IPS DF 4.7 (cell line): ENCODE results near the gene HIBCH.
"Not testable (repeated sequence)": the region's sequence is repeated elsewhere in the genome, so short reads cannot be mapped to it uniquely, and the experiment has no call there.

Experiments
- DNase-seq: peaks from one replicate; pipeline ENCODE4 v3.0.0-alpha.2; 2013; ENCODE audit warnings: low spot score; ENCODE audit errors: extremely low read depth

The HIBCH gene, protein sequence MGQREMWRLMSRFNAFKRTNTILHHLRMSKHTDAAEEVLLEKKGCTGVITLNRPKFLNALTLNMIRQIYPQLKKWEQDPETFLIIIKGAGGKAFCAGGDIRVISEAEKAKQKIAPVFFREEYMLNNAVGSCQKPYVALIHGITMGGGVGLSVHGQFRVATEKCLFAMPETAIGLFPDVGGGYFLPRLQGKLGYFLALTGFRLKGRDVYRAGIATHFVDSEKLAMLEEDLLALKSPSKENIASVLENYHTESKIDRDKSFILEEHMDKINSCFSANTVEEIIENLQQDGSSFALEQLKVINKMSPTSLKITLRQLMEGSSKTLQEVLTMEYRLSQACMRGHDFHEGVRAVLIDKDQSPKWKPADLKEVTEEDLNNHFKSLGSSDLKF

DNA sequence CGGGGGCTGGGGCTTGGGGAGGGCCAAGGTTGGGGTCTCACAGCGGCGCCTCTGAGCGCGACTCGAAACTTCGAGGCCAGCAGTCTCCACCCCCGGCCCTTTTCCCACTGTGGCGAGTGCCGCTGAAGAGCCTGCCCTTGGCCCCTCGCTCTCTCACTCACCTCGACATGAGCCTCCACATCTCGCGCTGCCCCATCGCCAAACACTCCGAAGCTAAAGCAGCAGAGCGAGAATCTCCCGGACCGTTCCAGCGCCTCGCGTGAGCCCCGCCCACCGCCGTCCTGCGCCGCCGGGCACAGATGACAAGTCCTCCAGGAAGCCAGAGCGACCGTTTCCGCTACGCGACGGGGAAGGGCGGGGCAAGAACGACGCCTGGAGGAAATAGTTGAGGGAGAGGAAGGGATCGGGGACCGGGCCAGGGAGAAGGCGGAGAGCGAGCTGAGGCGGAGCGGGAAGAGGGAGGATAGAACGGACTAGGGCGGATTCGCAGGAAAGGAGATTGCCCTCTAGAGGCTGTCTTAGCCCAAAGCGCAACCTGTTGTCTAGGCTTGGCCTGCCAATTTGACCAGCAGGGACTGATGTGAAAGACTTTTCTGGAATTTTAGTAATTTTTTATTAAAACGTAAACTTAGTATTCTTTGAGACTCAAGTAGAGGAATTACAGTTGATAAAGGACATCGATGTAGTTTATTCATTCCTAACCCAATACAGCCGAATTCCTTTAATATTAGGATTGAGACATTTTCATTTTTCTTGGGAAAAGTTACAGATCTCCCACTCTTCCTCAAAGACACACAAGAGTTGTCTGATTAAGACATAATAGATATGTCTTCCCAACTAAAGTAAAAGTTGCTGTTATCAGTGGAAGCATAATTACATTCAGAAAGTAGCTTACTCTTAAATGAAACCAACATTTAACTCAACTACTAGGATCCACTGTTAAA is at the start of gene HIBCH:
TSS of gene HIBCH (minus strand) at position 272 of the 944 bp plus-strand sequence. CDS start at position 196, 76 bp downstream.
- peak; percentile 86 for DNase-seq

GRCh38 chr2:190367091-190367490 is 47.5 kb upstream of the HIBCH start:
- DNase-seq: no peak

- no peak for DNase-seq
Observed at GRCh38 chr2:190366248-190366753, 46.7 kb upstream of the HIBCH start.

DNA sequence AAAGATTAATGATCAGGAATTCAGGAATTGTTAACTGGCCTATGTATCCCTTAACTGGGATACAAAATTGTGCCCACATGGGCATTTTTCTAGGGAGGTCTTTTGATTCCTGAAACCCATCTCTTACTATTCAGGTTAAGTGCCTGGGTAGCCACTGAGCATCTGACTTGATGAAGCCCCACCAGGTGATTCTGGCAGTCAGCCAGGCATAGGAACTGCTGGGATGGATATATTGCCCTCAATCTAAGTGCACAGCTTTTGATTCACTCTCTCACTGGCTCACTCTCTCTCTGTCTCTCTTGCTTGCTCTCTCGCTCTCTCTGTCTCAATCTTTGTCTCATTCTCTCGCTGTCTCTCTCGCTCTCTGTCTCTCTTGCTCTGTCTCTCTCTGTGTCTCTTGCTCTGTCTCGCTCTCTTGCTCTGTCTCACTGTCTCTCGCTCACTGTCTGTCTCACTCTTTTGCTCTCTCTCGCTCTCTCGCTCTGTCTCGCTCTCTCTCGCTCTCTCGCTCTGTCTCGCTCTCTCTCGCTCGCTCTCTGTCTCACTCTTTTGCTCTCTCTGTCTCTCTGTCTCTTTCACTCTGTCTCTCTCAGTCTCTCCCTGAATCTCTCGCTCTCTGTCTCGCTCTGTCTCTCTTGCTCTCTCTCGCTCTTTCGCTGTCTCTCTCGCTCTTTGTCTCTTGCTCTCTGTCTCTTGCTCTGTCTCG is 46.0 kb upstream of the HIBCH start:
- no peak for DNase-seq

DNA sequence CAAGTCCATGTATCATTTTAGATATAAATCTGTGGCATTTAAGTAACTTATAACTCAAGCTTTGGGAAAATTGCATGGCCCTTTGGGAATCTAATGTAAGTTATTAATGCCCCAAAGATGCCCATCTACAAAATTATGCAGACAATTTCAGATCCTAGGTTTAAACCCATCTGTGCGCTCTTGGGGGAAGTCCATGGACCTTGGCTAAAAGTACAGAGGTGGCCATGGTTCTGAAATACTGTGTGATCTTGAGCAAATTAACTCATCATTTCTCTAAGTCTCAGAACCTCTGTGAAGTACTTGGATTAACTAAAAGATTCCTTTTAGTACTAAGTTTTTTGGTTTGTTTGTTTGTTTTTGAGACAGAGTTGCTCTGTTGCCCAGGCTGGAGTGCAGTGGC is 43.3 kb upstream of the HIBCH start:
- no peak for DNase-seq

- DNase-seq: no peak
Observed at GRCh38 chr2:190361572-190361971, 41.9 kb upstream of the HIBCH start.

GRCh38 chr2:190360965-190361364 is 41.3 kb upstream of the HIBCH start:
- DNase-seq: no peak

- DNase-seq: no peak
Observed at GRCh38 chr2:190360561-190360960, 40.9 kb upstream of the HIBCH start.

GRCh38 chr2:190358655-190359448 is 39.2 kb upstream of the HIBCH start:
- DNase-seq: not testable (repeated sequence)

GRCh38 chr2:190357600-190357999 is 38.0 kb upstream of the HIBCH start:
- DNase-seq: no peak

DNA sequence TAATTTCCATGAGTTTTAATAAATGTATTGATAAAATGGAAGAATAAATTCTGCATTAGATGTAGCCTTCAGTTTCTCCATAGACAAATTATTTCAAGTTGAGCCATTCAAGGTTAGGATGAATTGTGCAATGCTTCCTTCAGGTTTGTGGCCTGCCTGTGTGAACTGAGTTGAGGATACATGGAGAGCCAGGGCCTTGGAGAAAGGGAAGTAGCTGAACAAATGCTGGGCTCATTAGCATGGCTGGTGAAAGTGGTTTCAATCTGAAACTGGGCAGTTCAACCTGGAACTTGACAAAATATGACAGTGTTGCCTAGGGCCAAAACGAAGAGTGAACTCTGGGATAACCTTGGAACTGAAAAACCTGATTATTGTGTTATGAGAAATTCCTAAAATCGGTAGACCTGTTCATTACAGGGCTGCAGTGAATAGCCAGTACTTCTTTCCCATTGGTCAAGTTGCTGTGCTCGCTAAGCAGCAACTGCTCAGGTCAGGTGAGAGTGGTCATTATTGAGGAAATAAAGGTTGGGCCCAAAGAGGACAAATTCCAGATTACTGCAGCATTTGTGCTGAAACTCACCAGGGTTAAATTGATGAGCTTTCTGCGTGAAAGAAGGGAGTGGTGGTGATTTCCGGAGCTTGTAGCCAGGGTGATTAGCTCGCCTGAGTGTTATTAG is 36.5 kb upstream of the HIBCH start:
- no peak for DNase-seq

- no peak for DNase-seq
Observed at GRCh38 chr2:190354003-190354690, 34.5 kb upstream of the HIBCH start.

DNA sequence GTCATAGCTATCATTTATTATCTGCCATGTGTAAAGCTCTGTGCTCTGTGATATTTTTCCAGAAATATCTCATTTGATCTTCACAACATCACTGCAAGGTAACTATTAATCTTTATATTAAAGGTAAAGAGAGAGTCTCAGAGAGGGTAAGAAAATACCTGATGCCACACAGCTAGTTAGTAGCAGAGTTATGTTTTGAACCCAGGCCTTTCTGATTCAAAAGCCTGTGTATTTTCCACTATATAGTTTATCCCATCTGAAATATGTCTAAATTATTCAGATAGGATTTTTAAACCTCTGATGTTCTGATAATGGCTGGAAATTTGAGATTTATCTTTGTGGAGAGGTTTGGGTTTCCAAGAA is 33.9 kb upstream of the HIBCH start:
- DNase-seq: no peak

DNA sequence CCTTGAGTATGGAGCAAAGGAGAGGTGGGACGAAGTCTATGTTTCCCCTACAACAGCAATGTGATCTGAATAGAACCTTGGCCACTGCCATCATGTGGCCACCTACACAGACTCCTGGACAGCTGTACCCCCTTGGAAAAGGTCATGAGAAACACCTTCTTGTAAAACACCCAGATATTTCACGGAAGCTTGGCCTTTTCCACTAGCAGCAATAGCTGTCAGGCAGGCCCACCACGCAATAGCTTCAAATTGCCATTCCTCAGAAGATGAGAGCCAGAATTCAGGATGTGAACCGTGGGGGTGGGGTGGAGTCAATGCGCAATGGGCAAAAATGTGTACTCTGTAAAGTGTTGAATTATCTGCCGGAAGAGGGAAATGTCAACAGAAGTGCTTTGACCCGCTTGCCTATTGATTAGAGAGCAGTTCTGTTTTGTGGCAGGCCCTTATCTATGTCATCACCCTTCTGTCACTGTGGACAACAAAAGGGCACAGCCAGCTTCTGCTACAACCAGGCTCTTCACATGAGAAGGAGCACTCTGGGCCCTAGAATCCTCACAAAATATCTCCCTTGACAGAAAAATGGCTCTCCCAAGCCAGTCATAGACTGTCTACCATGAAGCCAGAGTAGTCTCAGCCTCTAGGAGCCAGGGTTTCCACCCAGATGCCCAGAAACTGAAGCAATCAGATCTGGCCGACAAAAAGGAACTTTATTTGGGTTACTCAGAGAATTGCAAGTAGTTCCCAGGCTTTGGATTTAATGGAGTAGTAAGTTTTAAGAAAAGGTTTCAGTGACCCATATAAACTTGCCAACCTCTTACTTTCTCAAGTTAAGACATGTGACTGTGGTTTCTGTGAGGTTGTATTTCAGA is 33.3 kb upstream of the HIBCH start:
- no peak for DNase-seq

GRCh38 chr2:190351955-190352354 is 32.3 kb upstream of the HIBCH start:
- no peak for DNase-seq

GRCh38 chr2:190350371-190350770 is 30.7 kb upstream of the HIBCH start:
- DNase-seq: no peak

- DNase-seq: no peak
Observed at GRCh38 chr2:190344276-190344827, 24.7 kb upstream of the HIBCH start.

GRCh38 chr2:190343536-190344275 is 24.1 kb upstream of the HIBCH start, which contains the start of gene INPP1:
Gene INPP1, plus strand, starts transcription at chr2:190343589. Its CDS starts 16,514 bp downstream, at chr2:190360103.
- DNase-seq: no peak
